Measurements from ENCODE around the gene NCBP2.

The NCBP2 gene

DNA sequence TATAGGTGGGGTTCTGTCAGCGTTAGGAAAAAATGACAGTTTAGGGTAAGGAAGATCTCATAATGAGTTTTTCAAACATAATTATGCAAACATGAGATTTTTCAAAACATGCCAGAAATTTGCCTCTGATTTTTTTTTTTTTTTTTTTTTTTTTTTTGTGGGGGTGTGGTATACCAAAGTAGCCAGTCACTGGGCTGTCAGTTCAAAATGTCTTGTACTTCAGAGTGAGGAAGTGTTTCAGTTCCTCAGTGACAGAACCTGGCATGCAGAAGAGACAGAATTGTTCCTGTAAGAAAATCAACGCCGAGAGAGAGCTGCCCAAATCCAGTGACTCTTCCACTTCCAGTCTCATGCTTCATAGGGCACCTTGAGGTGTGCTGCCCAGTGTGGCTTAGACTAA is 9.7 kb downstream of the NCBP2 start:
- DNase-seq: no peak

DNA sequence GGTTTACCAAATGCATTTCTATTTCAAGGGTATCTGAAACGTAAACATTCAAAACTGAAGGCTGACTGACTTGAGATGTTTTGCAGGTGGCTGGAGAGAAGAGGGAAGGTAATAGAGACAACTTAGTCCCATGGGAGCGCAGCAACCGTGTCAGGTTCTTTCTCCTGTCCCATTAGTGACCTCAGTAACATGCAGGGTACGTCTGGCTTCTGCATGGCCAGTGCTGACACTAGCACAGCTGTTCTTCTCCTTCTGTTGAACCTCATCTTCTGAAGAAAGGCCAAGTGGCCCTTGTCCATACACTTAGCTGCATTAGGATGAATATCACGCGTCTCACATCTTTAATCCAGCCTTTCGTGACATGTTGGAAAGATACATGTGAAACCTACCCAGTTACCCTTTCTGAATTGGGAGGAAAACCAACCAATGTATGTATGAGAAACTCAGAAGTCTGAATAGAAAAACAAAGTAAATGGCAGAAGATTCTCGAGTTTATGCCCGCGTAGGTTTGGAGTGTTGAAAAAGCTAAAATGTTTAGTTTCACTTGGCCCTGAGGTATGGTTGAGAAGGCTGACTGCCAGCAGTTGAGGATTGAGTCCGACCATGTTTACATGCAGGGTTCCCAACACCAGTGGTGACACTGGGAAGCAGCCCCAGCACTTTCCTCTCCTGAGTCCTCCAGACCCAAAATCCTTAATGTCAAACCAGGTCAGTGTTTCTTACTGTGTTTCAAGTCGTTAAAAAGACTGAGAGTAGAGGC is 10.3 kb downstream of the NCBP2 start:
- DNase-seq: no peak

DNA sequence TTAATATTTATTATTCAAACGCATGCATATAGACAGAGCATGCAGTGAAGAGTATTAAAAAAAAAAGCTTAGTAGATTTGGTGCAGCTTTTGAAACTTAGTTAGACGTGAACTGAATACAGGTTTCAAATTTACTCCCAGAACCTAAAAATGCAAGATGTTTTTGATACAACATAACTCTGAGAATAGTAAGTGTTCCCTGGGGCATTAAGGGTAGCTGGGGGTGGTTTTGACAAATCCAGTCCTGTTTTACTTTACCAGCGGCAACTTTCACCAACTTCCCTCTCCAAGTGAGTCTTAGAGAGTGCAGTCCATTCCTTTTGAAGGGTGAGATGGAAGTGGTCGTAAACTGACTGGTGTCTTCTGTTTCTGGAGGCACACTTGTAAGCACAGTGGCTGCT is 11.2 kb downstream of the NCBP2 start:
- no peak for DNase-seq

DNA sequence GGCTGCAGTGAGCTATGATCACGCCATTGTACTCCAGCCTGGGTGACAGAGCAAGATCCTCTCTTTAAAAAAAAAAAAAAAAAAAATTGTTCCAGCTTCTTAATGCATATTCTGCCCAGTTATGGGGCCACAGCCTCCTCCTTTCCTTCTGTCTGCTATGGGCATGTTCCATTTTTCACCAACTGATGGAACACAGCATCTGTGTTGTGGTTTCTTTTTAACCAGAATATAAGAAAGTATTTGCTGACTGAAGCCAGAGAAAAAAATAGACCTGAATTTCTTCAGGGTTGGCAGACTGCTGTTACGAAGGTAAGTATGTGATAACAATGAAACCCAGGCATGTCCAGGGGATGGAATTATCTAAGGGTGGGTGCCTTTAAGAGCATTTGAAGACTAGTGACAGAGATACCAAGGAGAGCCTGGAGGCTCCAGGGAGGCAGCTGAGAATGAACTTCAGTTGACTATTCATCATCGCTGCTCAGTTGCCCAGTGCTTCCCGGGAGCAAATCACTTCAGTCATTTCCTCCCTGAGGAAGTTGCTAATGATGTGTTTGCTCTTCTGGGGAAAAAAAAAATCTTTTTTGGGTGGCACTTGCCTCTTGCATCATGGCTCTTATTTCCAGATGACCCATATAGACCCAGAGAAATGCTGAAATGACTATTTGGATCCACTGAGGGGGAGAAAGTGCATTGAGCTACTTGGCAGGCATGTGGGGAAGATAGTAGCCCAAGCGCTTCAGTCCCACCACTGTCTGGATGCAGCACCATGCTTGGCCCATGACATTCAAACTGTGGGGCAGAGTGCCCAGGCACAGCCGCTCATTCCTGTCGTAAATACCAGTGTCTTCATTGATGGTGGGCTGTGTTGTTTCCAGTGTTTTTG is 14.5 kb downstream of the NCBP2 start:
- no peak for DNase-seq

DNA sequence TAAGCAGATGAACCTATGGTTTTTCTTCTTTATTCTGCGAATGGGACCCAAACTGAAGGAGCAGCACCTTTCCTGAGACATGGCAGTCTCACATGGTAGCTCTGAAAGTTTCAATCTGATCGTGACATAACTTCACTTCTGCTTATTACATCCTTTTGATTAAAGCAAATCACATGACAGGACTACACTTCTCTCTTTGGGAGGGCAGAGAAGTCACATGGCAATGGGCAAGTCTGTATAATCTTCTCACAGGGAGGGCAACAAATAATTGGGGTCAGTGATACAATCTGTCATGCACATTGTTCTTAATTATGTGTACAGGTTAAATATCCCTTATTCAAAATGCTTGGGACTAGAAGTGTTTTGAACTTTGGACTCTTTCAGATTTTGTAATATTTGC is 21.6 kb downstream of the NCBP2 start:
- no peak for DNase-seq

DNA sequence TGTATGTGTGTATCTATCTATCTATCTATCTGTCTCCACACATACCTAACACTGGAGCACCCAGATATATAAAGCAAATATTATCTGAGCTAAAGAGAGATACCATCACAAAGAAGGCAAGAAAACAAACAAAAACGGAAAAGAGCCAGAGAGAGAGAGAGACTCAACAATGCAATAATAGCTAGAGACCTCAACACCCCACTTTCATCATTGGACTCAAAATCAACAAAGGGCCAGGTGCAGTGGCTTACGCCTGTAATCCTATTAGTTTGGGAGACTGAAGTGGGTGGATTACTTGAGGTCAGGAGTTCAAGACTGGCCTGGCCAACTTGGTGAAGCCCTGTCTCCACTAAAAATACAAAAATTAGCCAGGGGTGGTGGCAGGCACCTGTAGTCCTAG is 23.4 kb downstream of the NCBP2 start:
- DNase-seq: no peak

DNA sequence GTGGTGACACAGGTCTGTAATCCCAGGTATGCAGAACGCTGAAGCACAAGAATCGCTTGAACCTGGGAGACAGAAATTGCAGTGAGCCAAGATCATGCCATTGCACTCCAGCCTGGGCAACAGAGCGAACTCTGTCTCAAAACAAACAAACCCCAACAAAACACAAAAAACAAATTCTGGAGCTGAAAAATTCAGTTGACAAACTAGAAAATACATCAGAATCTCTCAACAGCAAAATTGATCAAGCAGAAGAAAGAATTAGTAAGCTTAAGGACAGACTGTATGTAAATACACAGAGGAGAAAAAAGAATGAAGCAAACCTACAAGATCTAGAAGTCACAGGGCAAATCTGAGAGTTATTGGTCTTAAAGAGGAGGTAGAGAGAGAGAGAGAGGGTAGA is 25.3 kb downstream of the NCBP2 start:
- no peak for DNase-seq

DNA sequence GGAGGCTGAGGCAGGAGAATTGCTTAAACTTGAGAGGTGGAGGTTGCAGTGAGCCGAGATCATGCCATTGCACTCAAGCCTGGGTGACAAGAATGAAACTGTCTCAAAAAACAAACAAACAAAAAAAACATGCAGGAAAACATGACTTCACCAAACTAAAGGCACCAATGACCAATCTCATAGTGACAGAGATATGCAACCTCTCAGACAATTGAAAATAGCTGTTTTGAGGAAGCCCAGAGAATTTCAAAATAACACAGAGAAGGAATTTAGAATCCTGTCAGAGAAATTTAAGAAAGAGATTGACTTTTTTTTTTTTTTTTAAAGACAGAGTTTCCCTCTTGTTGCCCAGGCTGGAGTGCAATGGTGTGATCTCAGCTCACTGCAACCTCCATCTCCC is 26.1 kb downstream of the NCBP2 start:
- no peak for DNase-seq

DNA sequence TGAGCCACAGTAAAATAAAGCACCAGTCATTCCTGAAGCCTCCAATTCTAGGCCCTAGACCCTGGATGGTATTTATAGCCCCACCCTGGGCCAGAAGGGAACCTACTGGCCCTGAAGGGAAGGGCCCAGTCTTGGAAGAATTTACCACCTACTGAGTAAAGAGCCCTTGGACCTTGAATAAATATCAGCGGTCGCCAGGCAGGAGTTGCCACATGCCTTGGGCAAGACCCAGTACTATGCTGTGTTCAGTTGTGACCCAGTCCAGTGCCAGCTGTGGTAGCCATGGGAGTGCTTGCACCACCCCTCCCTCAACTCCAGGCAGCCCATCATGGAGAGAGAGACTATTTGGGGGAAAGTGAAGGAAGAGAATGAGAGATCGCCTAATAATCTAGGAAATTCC is 27.0 kb downstream of the NCBP2 start:
- DNase-seq: no peak

DNA sequence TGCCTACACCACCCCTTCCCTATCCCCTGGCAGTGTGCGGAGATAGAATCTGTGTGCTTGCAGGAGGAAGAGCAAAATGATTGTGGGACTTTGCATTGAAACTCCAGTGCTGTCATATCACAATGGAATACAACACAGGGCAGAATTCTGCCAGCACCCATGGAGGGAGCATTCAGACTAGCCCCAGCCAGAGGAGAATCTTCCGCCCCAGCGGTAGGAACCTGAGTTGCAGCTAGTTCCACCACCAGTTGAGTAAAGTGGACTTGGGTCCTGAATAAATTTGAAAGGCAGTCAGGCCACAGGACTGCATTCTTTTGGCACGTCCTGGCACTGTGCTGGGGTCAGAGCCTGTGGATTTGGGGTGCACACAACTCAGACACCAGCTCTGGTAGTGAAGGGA is 27.5 kb downstream of the NCBP2 start:
- DNase-seq: no peak

DNA sequence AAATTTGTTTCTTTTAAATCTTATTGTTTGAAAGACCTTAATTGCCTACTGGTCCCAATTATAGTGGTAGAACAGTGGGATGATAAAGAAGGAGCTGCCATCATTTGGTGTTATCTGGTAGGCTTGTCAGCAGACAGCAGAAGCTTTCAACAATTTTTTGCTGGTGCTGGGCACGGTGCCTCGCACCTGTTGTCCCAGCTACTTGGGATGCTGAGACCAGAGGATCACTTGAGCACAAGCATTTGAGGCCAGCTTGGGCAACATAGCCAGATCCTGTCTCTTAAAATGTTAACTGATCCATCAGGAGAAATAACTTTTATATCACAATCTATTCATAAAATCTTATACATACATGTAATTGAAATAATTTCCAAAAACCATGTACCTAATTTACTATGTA is 38.6 kb downstream of the NCBP2 start:
- DNase-seq: no peak

DNA sequence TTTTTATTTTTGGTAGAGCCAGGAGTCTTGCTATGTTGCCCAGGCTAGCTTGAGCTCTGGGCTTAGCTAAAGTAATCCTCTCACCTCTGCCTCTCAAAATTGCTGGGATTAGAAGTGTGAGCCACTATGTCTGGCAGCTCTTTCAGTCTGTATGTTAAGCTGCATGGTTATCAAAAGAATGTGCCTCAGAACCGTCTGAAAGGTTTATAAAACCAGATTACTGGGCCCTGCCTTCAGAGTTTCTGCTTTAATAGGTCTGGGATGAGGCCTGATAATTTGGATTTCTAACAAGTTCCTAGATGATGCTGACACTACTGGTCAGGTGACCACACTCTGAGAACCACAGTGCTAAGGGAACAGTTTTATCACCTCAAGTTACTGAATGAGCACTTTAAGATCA is 40.0 kb downstream of the NCBP2 start:
- DNase-seq: no peak

DNA sequence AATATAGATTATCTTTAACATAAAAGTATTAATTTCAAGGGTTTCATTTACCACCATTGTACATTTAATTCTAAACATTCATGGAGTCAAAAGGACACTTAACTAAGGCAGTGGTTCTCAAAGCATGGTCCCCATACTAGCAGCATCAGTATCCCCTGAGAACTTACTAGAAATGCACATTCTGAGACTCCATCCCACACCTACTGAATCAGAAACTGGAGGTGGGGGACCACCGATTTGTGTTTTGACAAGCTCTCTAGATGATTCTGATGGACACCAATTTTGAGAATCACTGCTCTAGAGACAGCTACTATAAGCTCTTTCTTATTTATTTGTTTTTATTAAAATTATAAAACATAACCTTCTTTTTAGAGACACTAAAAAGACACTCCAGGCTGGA is 40.6 kb downstream of the NCBP2 start:
- DNase-seq: no peak

DNA sequence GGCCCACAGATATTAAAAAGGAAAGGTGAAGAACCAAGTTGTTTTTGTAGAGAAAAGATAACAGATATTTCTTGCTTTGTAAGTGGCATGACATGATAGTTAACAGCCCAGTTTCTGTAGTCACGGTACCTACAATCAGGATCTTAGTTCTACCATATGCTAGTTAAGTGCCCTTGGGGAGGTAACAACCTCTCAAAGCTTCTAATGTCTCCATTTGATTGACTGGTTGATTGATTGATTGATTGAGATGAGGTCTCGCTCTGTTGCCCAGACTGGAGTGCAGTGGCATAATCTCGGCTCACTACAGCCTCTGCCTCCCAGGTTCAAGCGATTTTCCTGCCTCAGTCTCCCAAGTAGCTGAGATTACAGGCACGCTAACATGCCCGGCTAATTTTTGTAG is 46.1 kb downstream of the NCBP2 start:
- DNase-seq: no peak

DNA sequence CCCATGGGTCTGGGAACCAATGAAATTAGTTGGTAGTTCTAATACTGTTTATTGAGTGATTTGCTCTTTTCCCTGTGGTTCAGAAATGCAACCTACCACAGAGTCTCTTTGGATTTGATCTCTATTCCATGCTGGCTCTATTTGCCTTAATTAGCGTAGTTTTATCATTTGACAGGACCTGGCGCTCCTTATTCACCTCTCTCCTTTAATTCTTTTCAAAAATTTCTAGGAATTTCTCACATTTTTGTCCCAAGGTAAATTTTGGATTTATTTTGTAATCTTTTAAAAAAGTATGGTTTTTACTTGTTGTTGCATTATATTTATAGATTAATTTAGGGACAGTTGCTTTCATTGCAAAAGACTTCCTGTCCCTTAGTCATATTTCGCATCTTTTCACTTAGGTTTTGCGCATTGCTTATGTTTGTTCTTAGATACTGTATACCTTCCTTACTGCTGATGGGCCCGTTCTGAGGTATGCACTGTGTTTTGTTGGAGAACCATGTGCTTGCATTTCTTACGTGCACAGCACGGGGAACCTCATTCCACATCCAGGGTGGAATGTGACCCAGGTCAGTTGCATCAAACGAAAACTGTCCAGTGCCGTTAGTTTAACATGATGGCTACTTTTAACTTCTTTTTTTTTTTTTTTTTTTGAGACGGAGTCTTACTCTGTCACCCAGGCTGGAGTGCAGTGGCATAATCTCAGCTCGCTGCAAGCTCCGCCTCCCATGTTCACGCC is 47.6 kb downstream of the NCBP2 start:
- no peak for DNase-seq

DNA sequence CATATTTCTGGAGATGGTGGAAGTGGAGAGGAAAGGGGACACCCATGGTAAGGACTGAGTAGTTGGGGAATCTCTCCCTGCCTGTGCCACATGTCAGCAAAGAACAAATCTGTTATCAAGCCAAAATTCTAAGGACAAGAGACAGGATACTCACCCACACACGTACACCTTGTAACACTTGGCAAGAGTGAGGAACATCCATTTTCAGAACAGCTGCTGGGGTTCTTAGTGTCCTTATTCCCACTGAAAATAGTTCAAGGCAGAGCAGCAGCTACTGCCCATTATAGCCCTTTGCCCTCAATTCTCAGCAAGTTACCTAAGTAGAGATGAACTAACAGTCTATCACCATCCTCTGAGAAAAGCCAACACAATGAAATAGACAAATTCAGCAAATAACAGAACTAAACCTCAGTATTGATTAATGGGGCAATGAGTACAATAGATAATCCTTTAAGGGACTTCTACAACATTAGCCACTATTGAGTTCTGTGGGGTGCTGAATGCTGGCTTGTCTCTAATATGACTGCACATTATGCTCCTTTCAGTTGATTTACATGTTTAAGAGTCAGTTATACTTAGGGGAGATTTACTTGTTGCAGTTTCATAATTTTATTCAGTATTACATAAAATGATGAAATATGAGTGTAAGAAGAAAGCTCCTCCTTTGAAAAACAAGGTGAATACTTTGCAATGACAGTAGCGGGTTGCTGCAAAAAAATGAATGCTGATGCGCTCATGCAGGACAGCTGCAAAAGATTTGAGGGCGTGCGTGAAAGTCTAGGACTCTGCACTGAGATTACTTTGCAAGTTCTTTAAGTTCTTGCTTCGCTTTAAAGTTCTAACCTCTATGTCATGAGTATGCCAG is 52.3 kb downstream of the NCBP2 start:
- no peak for DNase-seq

DNA sequence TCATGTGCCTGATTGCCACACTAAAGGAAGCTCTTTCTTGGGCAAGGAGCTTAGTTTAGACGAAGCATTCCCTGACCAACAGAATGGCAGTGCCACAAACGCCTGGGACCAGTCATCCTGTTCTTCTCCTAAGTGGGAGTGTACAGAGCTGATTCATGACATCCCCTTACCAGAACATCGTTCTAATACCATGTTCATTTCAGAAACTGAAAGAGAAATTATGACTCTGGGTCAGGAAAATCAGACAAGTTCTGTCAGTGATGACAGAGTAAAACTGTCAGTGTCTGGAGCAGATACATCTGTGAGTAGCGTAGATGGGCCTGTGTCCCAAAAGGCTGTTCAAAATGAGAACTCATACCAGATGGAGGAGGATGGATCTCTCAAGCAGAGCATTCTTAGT is 56.2 kb downstream of the NCBP2 start:
- no peak for DNase-seq

All from NCI-H1694 (cell line).